ENCODE results near the gene ABCC8. TPM values are rescaled to one million over a fixed set of nuclear protein-coding genes. Genes with fewer than 3 reads are reported as not detected.
A peak's percentile ranks its signal among the peaks of the same experiment; 100 is the strongest.

The ABCC8 gene
- total and polyA plus RNA-seq, 2 of the 8 experiments (the other 6 are each of a cell fraction or from before 2014, with no cell fraction given) = 3.7 to 4.9 TPM

DNA sequence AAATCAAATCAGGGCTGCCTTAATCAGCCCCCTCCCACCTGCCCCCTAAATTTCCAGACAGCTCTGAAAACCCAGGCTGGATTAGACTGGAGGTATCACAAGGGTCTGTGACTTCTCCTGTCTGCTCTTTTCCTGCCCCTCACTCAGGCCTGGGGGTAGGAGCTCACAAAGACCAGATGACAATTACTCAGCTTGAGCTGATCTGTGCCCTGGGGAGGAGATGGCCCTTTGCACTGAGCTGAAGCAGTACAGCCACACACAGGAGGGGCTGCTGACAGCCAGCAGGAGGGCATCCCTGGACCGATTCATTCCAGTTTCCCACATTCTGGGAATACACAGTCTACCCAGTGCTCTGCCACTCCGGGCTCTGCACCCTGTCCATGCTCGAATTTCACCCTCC is 4.2 kb downstream of the ABCC8 start:
- no peak overlapping the region for H3K4me3 ChIP-seq (ENCODE audit: extremely low read depth in 1 of 4, insufficient read depth in 2 of 4, low read depth in 3 of 4, low read length in 4 of 4)
- TF ChIP-seq CHD1 (IDR thresholded peaks at IDR 0.05; ENCODE audit: low read depth, low read length) = no peak
- no peak for TF ChIP-seq HDAC2 (IDR thresholded peaks at IDR 0.05; ENCODE audit: borderline replicate concordance in 1 of 2, low read depth in 2 of 2, low read length in 2 of 2)
- TF ChIP-seq CBX5 (IDR thresholded peaks at IDR 0.05; ENCODE audit: low read depth, low read length) = no peak
- no peak for TF ChIP-seq FOSL1 (IDR thresholded peaks at IDR 0.05; ENCODE audit: insufficient read depth, low read depth, low read length)
- no peak for TF ChIP-seq PHF8 (conservative IDR thresholded peaks at IDR 0.05; ENCODE audit: low read depth, low read length)
- TF ChIP-seq JUN (IDR thresholded peaks at IDR 0.05; ENCODE audit: low read depth, low read length) = no peak
- TF ChIP-seq RBBP5 (IDR thresholded peaks at IDR 0.05; ENCODE audit: borderline replicate concordance, low read depth, low read length) = no peak
- H2BK5ac ChIP-seq (ENCODE audit: low read depth, low read length) = no peak overlapping the region
- no peak overlapping the region for H3K56ac ChIP-seq (replicated peaks; ENCODE audit: insufficient read length, low read depth, low read length)
- H3K79me1 ChIP-seq (ENCODE audit: low read depth, low read length) = no peaks in the 10 kb centered on the region
- H2BK15ac ChIP-seq (ENCODE audit: low read length) = no peak overlapping the region
- H2BK12ac ChIP-seq (ENCODE audit: low read depth, low read length) = no peak overlapping the region; the same call in 1 of the 2 replicates
- no peak overlapping the region for H4K8ac ChIP-seq (ENCODE audit: extremely low read depth, insufficient read depth, low read length)
- 86% methylated on average over 3 of the region's 3 CpGs; no CpG with 5 or more reads in 1 of the 2 experiments for WGBS, 2 experiments (ENCODE audit: extremely low coverage in 1 of 2, insufficient coverage in 1 of 2, insufficient read length in 1 of 2, insufficient replicate concordance in 2 of 2, low coverage in 1 of 2, low lambda C conversion rate in 2 of 2, missing lambda C conversion rate in 1 of 2)
- H4K91ac ChIP-seq (replicated peaks; ENCODE audit: insufficient read length, low read length) = no peak overlapping the region
- no peak overlapping the region for H2AK5ac ChIP-seq (ENCODE audit: low read depth, low read length)
- H3K79me2 ChIP-seq (ENCODE audit: control insufficient read depth in 1 of 2, insufficient read depth in 2 of 2, low read length in 2 of 2) = no peaks in the 10 kb centered on the region
- peaks cover 12% of the 10 kb centered on the region; the same call in 1 of the 2 replicates for H3K23me2 ChIP-seq (ENCODE audit: low read depth, low read length)
- peaks cover 31 to 40% (median 40%) of the 10 kb centered on the region in 4 experiments for H3K27me3 ChIP-seq (replicated peaks in 1 of 4; ENCODE audit: control insufficient read depth in 3 of 4, extremely low read depth in 1 of 4, insufficient read depth in 3 of 4, low read length in 3 of 4)
- CTCF ChIA-PET (ENCODE audit: partially characterized antibody) = interaction anchor here (0.6 to 10.1 kb wide), 29 partner anchors 8 to 419 kb away, joined by 3 to 111 read pairs (median 5); partner anchors contain the start of gene KCNJ11
- no peak overlapping the region for H3K9ac ChIP-seq (replicated peaks in 1 of 4; ENCODE audit: extremely low read depth in 1 of 4, low read depth in 3 of 4, low read length in 3 of 4)
- H3K27ac ChIP-seq (ENCODE audit: low read depth, low read length) = no peak overlapping the region
- DNase-seq (ENCODE audit: low read depth in 1 of 2, low spot score in 2 of 2) = no peak
- H3K4ac ChIP-seq (replicated peaks; ENCODE audit: insufficient read length, low read depth, low read length) = no peak overlapping the region
- H2BK120ac ChIP-seq (replicated peaks; ENCODE audit: low read depth, low read length) = no peak overlapping the region
- no peaks in the 10 kb centered on the region for H3K9me3 ChIP-seq (ENCODE audit: insufficient read depth in 2 of 2, low read depth in 1 of 2, low read length in 1 of 2)
- no peak overlapping the region for H3K18ac ChIP-seq (ENCODE audit: extremely low read depth, low read length)
- H4K5ac ChIP-seq (ENCODE audit: insufficient read length, low read depth, low read length) = no peak overlapping the region
- H3K14ac ChIP-seq (ENCODE audit: insufficient read length) = no peak overlapping the region
- POLR2A ChIA-PET (ENCODE audit: partially characterized antibody) = no interaction called here
- no peak overlapping the region for H2AFZ ChIP-seq (ENCODE audit: low read length)
- peaks cover 0 to 10% (median 6%) of the 10 kb centered on the region in 4 experiments; a peak in 5 of 7 replicates for H3K4me1 ChIP-seq (replicated peaks in 1 of 4; ENCODE audit: control insufficient read depth in 3 of 4, insufficient read depth in 4 of 4, low read length in 3 of 4)
- peak overlapping the region in 1 of 2 experiments; percentile 19; a peak in 1 of 4 replicates for H3K4me2 ChIP-seq (ENCODE audit: insufficient read depth in 1 of 2, low read depth in 2 of 2, low read length in 2 of 2)
- no peak overlapping the region for H3K23ac ChIP-seq (ENCODE audit: insufficient read length)
- no peak for FAIRE-seq
- H3K36me3 ChIP-seq (ENCODE audit: control insufficient read depth in 2 of 4, insufficient read depth in 4 of 4, low read length in 3 of 4) = no peaks in the 10 kb centered on the region
- H4K20me1 ChIP-seq (replicated peaks in 1 of 2; ENCODE audit: control insufficient read depth in 1 of 2, insufficient read depth in 2 of 2, low read length in 2 of 2) = peaks cover 2 to 6% of the 10 kb centered on the region in 2 experiments
- H2BK20ac ChIP-seq (ENCODE audit: low read length) = no peak overlapping the region
